PC-9 (cell line): Measurements from ENCODE around the gene MCF2L. TPM values are rescaled to one million over a fixed set of nuclear protein-coding genes. Genes with fewer than 3 reads are reported as not detected.

Source experiments
- BruUV-seq: library from RNA; stranded (reverse); fragments of 400-500 nt; replicated peaks from 2 replicates; lab custom pipeline; 2021; lab: Mats Ljungman, UMichigan
- CTCF ChIA-PET: fragments of 300-600 bp; sonication (Branson Sonifier 250); formaldehyde crosslinking; loops from one replicate; lab custom pipeline; 2022; ENCODE audit warnings: antibody characterized with exemption; lab: Charles Lee
- POLR2A ChIA-PET: fragments of 300-600 bp; sonication (Branson Sonifier 250); formaldehyde crosslinking; loops from one replicate; lab custom pipeline; 2022; ENCODE audit warnings: antibody characterized with exemption; ENCODE audit not compliant: unreplicated experiment; lab: Charles Lee
- DNase-seq, 2 experiments: peaks; one replicate each; pipeline versions ENCODE4 v3.0.0 to v3.0.0-alpha.2; 2015 to 2022; ENCODE audit warnings: mixed read lengths in 1 of 2
- H2AFZ ChIP-seq: fragments of 200-600 bp; sonication (generic); 2 replicates; pipeline ENCODE4 v1.8.1; 2017; ENCODE audit warnings: antibody characterized with exemption
- H3F3A ChIP-seq: fragments of 200-600 bp; sonication (generic); 2 replicates; pipeline ENCODE4 v1.8.1; 2017; ENCODE audit warnings: antibody characterized with exemption, mild to moderate bottlenecking, low read depth; ENCODE audit not compliant: insufficient read depth
- H3K27ac ChIP-seq: fragments of 200-600 bp; sonication (generic); 2 replicates; pipeline ENCODE4 v1.6.1; 2016; ENCODE audit warnings: mixed run types
- H3K27me3 ChIP-seq: fragments of 200-600 bp; sonication (generic); 2 replicates; pipeline ENCODE4 v1.6.1; 2016; ENCODE audit warnings: low read depth, mixed run types; ENCODE audit not compliant: insufficient read depth
- H3K36me3 ChIP-seq: fragments of 200-600 bp; sonication (generic); 2 replicates; pipeline ENCODE4 v1.6.1; 2016; ENCODE audit warnings: low read depth, mixed run types
- H3K4me1 ChIP-seq: fragments of 200-600 bp; sonication (generic); replicated peaks from 2 replicates; pipeline ENCODE4 v1.6.1; 2016; ENCODE audit warnings: mixed run types; ENCODE audit not compliant: insufficient read depth
- H3K4me2 ChIP-seq: fragments of 200-600 bp; sonication (generic); 2 replicates; pipeline ENCODE4 v1.6.1; 2017; ENCODE audit warnings: mixed run types
- H3K4me3 ChIP-seq: fragments of 200-600 bp; sonication (generic); 2 replicates; pipeline ENCODE4 v1.6.1; 2016; ENCODE audit warnings: mixed run types
- H3K79me2 ChIP-seq: fragments of 200-600 bp; sonication (generic); 2 replicates; pipeline ENCODE4 v1.6.1; 2017; ENCODE audit warnings: low read depth, mixed run types
- H3K9me2 ChIP-seq: fragments of 200-600 bp; sonication (generic); 2 replicates; pipeline ENCODE4 v1.8.1; 2017; ENCODE audit warnings: mild to moderate bottlenecking; ENCODE audit not compliant: insufficient read depth
- H3K9me3 ChIP-seq: fragments of 200-600 bp; sonication (generic); 2 replicates; pipeline ENCODE4 v1.8.1; 2016; ENCODE audit warnings: low read depth; ENCODE audit not compliant: insufficient read depth
- H4K20me1 ChIP-seq: fragments of 200-600 bp; sonication (generic); 2 replicates; pipeline ENCODE4 v1.8.1; 2017; ENCODE audit not compliant: insufficient read depth
- CTCF ChIP-seq: fragments of 200-600 bp; sonication (generic); conservative IDR thresholded peaks from 2 replicates; pipeline ENCODE4 v1.6.1; 2017; ENCODE audit warnings: mixed run types, antibody characterized with exemption, mild to moderate bottlenecking, moderate library complexity
- EZH2 ChIP-seq: fragments of 200-600 bp; sonication (generic); IDR thresholded peaks from 2 replicates; pipeline ENCODE4 v1.8.0; 2017; ENCODE audit warnings: antibody characterized with exemption, low read depth
- intact Hi-C: fragments of 100-400 bp; cut with micrococcal nuclease; formaldehyde crosslinking; loops from one replicate; pipeline ENCODE4 v1.10.0; 2022; ENCODE audit not compliant: unreplicated experiment
- total RNA-seq: library from RNA; stranded (reverse); gene quantifications from 2 replicates; pipeline ENCODE4 v1.2.3, GENCODE V29; 2021

Gene MCF2L
- total RNA-seq, 1 experiment from 2014 or later, result 28.2 TPM

GRCh38 chr13:113017506-113018215, 48.6 kb downstream of the MCF2L start:
- Histone ChIP-seq H3K4me3 (no peak overlapping the region), H3K9me2 (no peaks in the 10 kb centered on the region), H3K79me2 (peaks cover 8% of the 10 kb centered on the region; the same call in 1 of the 2 replicates), H3K4me1 (peaks cover 42% of the 10 kb centered on the region), H3K27ac (no peak overlapping the region), H3K27me3 (no peaks in the 10 kb centered on the region), H4K20me1 (no peaks in the 10 kb centered on the region), H2AFZ (no peak overlapping the region), H3K4me2 (no peak overlapping the region), H3F3A (peaks cover 40% of the 10 kb centered on the region), H3K9me3 (no peaks in the 10 kb centered on the region), H3K36me3 (peaks cover 7% of the 10 kb centered on the region; the same call in 1 of the 2 replicates)
- TF ChIP-seq EZH2 (no peak), CTCF (no peak)
- no TSS peak for BruUV-seq
- ChIA-PET CTCF (no interaction called here), POLR2A (no interaction called here)
- intact Hi-C loops, result no loop called here
- no peak for DNase-seq

DNA sequence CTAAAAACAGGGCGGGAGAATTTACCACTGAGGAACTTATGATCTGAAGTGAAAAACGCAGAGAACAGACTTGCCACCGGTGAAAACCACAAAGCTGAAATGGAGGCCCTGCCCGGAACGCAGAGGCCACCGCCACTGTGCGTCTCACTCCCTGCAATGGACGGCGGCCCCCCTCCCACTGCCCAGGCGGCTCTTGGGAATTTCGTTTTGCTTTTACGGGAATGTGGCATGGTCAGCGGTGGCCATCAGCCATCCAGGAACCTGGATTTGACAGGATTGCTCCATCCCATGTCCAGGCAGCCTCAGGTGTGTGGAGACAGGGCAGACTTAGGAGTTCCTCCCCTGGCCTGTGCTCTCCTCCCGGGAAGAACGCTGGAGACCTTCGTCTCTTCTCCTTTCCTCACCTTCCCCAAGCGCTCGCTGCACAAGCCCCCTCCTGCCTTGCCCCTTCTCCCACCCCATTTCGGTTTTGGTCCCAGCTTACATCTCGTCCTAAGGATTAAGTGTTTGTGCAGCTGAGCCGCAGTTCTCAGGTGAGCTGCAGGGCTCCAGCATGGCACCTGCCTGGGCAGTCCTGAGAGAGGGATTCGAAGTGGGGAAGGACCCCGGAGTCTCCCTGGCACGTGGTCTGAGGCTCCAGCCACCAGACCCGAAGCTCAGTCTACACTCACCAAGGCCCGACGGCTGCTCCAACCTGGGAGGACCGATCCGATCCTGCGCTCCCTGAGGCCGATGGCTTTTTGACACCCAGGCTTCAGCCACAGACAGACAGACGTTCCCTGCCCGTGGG, 49.9 kb downstream of the MCF2L start:
- Histone ChIP-seq H3K27ac (no peak overlapping the region), H3K9me2 (no peaks in the 10 kb centered on the region), H3K4me3 (no peak overlapping the region), H3K27me3 (no peaks in the 10 kb centered on the region), H3K4me2 (no peak overlapping the region), H3K4me1 (peaks cover 42% of the 10 kb centered on the region), H3K79me2 (peaks cover 5% of the 10 kb centered on the region; the same call in 1 of the 2 replicates), H3K9me3 (no peaks in the 10 kb centered on the region), H3F3A (peaks cover 44% of the 10 kb centered on the region), H2AFZ (no peak overlapping the region), H3K36me3 (peaks cover 7% of the 10 kb centered on the region; the same call in 1 of the 2 replicates), H4K20me1 (no peaks in the 10 kb centered on the region)
- TF ChIP-seq EZH2 (no peak), CTCF (no peak)
- DNase-seq, result no peak
- BruUV-seq, result no TSS peak
- intact Hi-C loops, result no loop called here
- CTCF ChIA-PET, result no interaction called here
- POLR2A ChIA-PET, result no interaction called here

GRCh38 chr13:113020323-113021080, 51.5 kb downstream of the MCF2L start:
- POLR2A ChIA-PET, result no interaction called here
- Histone ChIP-seq H3K27me3 (no peaks in the 10 kb centered on the region), H3K4me1 (peaks cover 31% of the 10 kb centered on the region), H3K4me2 (no peak overlapping the region), H2AFZ (no peak overlapping the region), H3K9me2 (no peaks in the 10 kb centered on the region), H3F3A (peaks cover 47% of the 10 kb centered on the region), H3K9me3 (no peaks in the 10 kb centered on the region), H3K4me3 (no peak overlapping the region), H3K27ac (no peak overlapping the region), H3K79me2 (no peaks in the 10 kb centered on the region), H4K20me1 (no peaks in the 10 kb centered on the region), H3K36me3 (peaks cover 7% of the 10 kb centered on the region; the same call in 1 of the 2 replicates)
- intact Hi-C loops, result no loop called here
- BruUV-seq, result no TSS peak
- DNase-seq, result no peak
- no peak for TF ChIP-seq CTCF
- CTCF ChIA-PET, result no interaction called here
